ENCODE results near the gene MYO16.

Gene MYO16

DNA sequence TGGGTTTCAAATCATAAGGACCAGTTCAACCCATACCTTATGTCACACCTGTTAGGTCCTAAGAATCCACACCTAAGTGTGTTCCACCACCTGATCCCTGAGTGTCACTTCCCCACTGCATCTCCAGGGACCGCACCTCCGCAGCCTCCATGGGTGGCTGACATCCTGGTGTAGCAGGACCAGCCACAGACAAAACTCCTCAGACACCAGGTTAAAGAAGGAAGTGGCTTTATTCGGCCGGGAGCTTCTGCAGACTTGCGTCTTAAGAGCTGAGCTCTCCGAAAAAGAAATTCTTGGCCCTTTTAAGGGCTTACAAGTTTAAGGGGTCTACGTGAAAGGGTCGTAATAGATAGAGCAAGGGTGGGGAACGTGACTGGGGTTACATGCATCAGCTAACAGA lies 509.9 kb downstream of the MYO16 start:
- DNase-seq: no peak

DNA sequence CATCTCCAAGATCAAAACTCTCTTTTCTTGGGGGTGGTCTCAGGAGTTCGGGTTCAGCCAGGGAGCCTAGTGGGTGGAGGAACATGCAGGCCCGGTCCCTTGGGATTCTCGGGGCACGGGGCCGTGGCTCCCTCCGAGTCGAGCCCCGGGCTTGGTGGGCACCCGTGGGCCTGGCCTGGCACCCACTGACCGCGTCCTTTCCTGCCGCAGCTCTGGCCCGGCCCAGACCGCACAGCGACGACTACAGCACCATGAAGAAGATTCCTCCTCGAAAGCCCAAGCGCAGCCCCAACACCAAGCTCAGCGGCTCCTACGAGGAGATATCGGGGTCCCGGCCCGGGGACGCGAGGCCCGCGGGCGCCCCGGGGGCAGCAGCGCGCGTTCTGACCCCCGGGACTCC lies 510.6 kb downstream of the MYO16 start:
- no peak for DNase-seq

DNA sequence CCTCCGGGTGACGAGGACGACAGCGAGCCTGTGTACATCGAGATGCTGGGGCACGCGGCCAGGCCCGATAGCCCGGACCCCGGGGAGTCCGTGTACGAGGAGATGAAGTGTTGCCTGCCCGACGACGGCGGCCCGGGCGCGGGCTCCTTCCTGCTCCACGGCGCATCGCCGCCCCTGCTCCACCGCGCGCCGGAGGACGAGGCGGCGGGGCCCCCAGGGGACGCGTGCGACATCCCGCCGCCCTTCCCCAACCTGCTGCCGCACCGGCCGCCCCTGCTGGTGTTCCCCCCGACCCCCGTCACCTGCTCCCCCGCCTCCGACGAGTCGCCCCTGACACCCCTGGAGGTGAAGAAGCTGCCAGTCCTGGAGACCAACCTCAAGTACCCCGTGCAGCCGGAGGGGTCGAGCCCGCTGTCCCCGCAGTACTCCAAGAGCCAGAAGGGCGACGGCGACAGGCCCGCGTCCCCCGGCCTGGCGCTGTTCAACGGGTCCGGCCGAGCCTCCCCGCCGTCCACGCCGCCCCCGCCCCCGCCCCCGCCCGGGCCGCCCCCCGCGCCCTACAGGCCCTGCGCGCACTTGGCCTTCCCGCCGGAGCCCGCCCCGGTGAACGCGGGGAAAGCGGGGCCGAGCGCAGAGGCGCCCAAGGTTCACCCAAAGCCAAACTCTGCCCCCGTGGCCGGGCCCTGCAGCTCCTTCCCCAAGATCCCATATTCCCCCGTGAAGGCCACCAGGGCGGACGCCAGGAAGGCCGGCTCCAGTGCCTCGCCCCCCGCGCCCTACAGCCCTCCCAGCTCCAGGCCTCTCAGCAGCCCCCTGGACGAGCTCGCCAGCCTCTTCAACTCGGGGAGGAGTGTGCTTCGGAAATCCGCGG lies 511.3 kb downstream of the MYO16 start:
- DNase-seq: no peak

DNA sequence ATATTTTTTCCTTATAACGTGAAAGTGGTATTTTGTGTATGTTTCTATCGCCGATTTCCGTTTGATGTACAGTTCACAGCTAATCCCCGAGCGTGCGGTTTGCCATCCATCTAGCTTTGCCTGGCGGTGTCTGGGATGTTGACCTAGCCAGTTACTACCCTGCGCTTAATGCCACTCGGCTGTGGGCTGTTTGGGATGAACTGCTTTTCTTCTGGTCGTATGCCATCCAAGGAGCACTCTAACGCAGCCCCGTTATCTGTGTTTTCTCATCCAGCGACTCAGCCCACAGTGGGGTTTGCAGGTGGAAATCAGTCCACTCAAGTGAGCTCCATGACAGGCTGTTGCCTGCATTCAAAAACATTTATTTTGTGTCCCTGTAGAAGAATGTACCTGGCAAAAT lies 512.3 kb downstream of the MYO16 start:
- no peak for DNase-seq

DNA sequence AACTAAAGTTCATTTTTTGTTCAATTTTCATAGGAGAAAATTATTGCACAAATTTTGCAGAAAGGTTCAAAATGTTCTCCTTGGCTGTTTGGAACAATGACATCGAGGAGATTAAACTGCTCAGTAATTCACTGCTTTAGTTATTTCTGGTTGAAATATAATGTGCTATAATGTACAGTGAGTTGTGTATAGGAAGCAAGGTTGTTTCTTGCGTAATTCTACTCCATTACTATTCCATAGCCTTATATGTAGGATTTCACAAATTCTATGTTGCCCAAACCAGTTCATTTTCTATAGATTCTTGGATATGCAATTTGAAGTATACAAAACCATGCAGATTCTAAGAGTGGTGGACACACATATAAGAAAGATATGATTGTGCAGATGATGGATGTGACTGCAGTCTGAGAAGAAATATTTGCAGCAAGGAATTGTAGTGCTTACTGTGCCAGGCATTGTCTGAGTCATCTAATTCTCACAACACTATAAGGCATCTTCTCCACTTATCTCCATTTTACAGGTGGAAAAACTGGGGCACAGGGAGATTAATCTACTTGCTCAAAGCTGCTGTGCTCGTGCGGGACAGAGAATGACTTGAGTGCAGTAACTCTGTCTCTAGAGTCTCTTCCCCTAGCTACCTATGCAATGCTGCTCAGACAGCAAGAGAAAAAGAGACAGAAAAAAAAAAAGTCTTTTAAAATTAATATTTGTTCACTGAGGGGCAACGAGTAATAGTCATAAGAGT lies 515.5 kb downstream of the MYO16 start:
- DNase-seq: no peak

DNA sequence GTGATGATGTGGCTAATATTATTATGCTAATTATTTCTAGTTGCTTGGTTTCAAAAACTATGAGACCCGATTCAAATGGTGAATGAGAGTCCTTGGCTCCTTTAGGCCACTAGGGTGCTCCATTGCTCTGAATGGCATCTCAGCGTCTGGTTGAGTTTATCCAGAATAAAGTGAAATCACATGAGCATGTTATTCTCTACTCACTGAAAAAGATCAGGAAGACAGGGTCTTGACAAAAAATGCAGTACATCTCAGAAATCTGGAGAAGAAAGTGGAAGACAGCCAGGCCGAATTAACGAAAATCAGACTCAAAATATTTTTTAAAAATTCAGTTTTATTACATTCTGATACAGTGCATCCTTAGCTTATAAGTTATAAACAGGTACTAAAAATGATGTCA lies 516.2 kb downstream of the MYO16 start:
- DNase-seq: no peak

DNA sequence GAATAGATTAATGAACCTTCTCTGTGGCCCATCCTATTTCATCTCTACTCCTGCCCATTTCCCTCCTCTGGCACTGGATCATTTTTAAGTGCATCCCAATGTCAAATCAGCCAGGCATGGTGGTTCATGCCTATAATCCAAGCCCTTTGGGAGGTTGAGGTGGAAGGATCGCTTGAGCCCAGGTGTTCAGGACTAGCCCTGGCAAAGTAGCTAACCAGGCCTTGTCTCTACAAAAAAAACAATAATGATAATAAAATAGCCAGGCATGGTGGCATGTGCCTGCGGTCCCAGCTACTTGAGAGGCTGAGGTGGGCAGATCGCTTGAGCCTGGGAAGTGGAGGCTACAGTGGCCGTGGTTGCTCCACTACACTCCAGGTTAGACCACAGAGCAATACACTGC lies 517.0 kb downstream of the MYO16 start:
- no peak for DNase-seq

DNA sequence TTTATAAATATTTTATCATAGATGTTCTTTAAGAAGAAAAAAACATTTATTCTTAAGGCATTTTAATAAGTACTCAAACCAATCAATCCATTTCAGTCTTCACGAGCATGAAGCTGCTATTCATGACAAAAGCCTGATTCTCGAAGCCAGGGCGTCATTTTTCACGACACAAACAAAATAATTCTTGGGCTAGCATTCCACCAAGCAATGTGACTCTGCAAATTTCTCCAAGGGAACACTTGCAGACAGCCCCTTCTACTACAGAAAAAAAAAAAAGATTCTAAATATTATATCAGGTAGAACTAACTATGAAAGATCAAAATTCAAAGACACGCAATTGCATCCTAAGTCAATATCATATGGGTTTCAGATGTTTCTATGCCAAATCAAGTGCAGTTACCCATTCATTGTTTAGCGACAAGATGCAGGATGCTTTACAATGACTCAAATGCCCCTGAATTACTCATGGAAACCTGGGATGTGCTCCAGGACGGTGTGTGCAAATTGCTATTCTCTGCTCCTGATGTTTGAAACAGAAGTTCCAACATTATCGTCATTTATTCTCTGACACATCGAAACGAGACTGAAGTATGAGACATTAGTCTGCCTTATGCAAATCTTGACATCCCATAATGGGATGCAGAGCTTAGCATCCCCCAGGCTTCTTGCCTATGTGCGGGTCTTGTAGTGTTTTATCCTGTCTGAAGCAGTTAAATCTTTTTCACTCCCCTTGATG lies 517.7 kb downstream of the MYO16 start:
- no peak for DNase-seq

DNA sequence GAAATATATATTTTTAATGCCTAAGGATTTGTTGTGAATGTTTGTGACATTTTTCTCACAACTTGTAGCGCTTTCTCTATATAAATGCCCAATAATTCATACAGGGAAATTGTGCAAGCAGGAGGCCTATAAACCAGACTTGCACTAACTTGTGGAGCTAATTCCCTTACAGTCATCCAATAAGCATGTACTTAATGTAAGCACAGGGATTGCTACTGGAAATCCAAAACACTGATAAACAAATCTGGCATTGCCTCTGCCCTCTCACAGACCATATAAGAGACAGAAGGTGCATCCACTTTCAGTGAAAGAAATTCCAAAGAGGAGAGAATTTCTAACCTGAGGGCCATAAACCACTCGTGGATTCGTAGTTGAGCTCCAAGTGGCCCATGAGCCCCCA lies 518.8 kb downstream of the MYO16 start:
- no peak for DNase-seq

DNA sequence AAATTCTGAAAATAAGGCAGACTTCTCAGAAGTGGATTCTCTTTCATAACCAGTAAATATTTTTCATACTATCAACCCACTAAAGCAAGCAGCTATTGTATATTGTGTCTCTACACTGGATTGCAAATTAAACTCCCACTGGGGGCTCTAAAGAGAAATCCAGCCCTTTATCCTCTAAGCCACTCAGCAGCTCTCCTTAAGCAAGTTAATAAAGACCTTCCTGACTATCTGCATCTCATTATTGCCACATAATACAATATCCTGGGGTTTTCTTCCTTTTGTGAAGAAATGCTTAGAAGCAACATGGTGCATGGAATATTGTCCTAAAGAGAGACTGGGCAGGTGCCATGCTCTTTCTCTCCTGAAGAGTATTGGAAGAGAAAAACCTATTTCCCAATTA lies 521.3 kb downstream of the MYO16 start:
- DNase-seq: no peak

DNA sequence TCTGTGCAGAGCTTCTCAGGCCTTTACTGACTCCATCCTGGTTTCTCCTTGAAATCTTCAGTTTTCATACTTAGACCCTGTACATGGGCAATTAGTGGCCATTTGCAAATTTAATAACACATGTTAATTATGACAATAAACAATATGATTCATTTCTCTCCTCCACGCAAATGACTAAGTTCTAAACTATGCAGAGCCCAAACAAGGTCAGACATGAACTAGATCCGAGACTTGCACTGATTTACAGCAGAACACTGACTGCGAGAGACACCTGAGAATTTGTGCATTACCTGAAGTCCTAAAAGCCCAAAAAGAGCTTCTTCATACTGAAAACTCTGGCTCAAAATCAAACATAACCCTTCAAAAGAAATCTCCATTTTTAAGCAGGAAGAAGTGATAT lies 521.8 kb downstream of the MYO16 start:
- no peak for DNase-seq

DNA sequence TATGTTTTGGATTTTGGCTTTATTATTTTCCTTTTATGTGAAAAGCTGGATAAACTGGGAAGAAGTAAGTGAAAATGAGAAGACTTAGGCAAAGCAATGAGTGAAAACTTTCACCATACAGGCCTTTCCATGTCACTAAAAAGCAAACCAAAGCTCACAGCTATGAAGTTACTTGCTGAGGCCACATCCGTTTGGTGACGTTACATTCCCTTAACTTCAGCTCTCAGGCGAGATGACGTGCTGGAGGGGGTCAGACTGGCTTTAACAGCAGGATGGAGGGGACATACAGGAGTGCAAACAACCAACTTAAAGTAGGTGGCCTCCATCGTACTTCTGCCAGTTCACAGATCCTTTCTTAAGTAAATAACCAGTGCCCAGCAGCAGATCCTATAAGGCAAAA lies 522.3 kb downstream of the MYO16 start:
- DNase-seq: no peak

DNA sequence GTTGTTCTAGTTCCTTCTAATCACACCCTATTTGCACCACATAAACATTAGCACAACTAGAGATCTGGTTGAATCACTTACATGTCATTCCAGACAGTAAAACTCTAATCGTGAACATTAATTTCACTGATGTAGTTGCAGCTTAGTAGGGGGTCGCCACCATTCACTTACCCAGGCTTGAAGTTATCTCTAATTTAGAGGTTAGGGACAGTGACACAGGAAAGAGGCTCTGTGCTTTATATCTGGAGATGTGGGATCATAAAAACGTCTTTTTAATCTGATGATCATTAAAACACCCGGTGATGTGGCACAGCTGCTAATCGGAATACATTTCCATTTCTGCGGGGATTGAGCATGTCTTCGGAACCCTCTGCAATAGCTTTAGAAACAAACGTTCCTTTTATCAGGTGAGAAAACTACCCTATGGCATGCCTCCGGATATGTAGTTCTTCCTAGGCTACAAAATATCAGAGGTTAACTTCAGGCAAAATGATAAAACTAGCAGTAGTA lies 523.0 kb downstream of the MYO16 start:
- no peak for DNase-seq

DNA sequence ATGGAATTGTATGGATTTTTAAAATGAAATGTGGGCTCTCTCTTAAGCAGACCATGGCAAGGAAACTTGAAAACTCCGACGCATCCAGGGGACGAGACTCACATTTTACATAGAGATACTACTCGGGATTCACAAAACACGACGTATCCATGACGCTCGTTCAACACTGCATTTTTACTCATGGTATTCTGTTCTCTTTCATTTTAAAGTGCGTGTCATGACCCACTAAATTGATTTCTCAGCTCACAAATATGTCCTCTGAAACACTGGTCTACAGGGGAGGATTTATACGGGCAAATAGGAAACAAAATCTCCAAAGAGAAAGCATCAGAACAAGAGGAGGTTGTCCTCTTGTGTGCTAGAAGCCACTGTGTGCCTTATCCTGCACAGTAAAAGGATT lies 523.5 kb downstream of the MYO16 start:
- no peak for DNase-seq

DNA sequence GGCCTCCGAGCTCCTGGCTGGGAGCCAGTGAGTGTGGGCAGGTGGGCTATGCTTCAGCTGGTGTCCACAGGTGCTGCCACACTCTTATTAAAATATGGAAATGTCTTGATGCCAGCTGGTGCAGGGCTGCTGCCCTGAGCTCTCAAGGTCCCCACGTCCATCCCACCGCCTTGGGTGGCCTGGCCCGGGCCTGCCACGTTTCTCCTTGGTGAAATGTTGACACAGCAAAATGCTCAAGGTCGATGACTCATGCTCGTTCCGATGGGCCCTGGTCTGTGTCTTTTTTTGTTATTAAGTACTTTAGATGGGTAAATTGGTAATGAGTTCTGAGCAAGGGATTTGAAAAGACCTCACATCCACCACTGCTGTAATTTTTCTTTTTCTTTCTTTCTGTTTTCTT lies 524.7 kb downstream of the MYO16 start:
- DNase-seq: no peak

DNA sequence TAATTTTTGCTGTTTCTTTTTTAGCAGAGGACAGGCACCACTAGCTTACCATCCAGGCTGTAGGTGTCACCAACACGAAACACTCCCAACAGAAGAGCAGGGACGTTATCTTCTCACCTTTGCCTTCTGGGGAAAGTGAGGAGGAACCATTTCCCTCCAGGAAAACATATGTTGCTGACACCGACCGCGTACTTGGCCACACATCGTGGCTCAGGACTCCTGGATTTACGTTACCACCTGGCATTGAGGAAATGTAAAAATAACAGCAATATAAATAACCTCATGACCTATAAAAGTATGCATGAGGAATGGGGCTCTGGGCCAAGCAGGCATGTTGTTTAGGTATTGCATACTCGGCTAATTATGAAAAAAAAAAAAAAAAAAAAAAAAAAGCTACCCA lies 525.1 kb downstream of the MYO16 start:
- DNase-seq: no peak

DNA sequence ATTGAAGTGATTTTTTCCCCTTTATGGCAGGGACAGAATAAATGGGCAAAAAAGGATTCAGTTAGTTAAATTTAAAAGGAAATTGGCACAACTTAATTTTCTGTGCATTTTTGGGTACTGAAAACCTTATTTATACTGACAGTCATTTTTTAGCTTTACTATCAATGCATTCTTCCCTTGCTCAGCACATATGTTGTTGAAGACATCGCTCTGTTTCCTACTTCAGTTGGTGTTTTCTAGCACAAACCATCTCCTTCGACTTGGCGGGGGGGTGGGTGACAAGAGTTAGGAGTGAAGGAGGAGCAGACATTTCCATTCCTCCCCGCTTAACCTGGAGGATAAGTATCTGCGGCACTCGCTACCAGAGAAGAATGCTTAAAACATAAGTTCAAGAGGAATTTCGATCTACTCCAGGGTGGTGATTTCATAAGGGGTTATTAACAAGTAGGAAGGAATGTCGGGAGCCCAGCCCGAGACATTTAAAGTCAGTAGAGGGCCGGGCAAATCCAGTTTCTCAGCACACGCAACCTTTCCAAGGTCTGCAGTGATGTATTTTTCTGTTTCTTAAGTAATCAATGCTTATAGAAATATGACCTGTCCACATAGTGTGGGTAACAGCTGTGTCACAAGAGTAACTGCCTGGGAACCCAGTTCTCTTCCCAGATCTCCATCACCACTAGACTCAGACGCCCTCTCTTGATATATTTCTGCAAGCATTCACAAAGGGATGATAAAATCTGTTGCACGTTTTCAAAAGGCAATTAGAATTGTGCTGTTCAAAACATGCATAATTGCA lies 525.8 kb downstream of the MYO16 start:
- DNase-seq: no peak

DNA sequence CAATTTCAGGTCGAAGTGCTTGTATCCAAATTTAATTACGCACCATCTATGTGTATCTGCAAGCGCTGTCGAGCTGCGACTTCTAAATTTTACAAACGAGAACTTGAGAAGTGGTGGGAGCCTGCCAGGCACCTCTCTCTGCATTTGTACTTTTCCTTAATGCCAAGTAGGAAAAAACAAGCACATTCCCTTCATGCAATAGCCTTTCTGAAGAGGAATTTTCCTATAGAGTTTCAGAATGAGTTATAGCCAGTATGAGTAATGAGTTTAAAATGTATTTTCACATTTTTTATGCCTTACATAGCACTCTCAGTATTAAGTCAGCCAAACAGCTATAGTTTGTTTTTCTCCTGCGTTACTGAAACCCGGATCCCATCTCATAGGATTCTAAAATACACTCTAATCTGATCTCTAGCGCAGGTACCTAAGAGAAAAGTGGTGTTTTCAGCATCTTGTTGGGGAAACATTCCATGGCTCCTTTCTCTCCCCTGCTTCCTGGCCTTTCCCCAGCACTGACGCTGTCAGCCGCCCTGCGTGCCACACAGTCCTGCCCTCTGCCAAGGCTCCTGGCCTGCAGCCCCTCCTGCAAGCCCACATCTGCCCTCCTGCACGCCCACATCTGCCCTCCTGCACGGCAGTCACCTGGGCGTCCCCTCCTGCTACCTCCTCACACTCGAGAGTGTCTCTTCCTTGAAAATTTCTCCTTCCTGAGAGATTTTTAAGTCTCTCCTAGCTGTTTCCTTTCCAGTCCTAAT lies 526.9 kb downstream of the MYO16 start:
- no peak for DNase-seq

DNA sequence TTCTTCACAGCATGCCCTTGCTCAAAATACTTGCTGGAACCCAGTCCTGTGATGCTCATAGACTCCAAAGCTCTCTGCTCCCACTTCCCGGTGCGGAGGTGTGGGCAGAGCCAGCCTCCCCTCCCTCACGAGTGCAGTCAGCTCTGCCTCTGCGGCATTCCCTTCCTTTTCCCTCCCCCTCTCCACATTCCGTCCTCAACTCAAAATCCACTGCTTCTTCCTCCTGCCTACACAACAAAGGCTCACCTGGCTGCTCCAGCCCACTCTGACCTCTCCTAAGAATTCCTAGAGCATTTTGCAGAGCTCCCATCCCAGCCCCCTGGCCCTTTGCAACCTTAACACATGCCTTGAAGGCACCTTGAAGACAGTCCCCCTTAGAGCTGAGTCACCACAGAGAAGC lies 527.9 kb downstream of the MYO16 start:
- no peak for DNase-seq

DNA sequence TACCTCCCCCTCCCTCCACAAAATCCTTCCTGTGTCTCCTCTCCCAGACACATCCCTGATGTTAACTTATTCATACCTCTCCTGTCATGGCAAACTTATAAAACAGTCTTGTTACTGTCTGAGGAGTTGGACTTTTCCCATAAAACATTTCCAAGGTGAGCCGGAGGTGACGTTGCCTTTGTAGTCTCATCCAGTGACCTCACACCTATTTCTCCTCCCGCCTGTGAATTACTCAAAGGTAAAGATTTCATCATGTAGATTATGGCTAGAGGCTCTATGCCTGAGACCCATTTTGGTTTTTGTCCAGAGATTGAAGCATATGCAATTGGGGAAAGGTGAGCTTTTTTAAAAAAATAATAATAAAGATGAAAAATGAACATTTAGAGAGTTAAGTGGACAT lies 529.0 kb downstream of the MYO16 start:
- DNase-seq: no peak

DNA sequence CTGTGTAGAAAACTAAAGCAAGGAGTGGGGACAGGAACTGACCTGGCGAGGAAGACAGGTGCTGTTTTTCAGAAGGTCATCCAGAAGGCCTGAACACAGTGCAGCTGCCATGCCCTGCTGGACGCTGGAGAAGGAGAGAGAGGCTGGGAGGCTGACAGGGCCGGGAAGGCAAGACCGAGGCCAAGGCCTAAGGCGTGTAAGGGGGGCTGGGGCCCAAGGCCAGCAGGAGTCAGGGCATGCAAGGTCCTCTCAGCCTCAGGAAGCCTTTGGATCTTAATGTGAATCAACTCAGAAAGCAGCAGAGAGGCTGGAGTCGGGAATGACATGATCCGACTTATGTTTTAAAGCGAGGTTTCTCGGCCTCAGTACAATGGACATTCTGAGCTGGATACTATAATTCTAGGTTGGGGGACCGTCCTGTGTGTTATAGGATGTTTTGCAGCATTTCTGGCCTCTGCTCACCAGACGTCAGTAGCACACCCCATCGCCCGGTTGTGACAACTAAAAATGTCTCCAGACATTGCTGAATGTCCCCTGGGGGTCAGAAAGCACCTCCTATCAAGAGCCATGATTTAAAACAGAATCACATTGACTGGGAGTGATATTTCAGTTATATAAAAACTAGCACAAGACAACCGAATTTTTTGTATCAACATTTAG lies 530.4 kb downstream of the MYO16 start:
- no peak for DNase-seq

All from NCI-H446 treated with DMSO at 0.1 percent for 48 hours (cell line).